CD4-positive, alpha-beta T cell treated with Interferon alpha-2 for 1 hour (primary cell): ENCODE results near the gene MYH8.

Experiments used
- DNase-seq, 2 donors: peaks; one replicate each; pipeline ENCODE4 v3.0.0-alpha.2; 2020 to 2022

MYH8 gene

DNA sequence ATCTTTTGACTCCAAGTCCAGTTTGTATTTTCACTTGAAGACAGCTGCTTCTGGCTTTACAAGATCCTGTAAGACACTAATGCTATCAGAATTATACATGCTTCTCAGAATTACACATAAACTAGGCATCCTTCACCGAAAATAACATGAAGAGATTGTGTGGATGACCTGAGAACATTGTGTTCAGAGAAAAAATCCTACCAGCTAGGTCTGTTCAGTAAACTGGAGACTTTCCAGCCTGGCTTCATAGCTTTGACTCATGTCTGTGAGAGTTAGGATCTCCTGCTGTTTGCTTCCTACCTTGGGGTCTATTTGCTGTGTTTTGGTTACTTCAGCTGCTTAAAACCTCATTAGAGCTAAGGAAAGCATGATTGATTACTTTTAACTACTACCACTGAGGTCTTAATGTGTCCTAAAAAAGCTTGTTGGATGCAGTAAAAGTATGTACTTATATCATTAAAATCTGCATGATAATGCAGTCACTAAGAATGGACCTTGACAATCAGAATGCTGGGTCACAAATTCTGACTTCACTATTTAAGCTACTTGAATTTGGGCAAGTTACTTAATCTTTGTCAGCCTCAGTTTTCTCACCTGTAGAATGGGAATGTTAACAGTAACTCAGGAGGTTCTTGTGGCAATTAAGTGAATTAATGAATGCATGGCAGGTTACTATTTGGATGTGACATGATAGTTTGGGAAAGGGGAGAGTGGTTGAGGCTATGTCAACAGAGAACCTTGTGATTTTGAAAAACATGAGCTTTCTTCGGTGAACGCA is 40.9 kb downstream of the MYH8 start:
- no peak for DNase-seq

DNA sequence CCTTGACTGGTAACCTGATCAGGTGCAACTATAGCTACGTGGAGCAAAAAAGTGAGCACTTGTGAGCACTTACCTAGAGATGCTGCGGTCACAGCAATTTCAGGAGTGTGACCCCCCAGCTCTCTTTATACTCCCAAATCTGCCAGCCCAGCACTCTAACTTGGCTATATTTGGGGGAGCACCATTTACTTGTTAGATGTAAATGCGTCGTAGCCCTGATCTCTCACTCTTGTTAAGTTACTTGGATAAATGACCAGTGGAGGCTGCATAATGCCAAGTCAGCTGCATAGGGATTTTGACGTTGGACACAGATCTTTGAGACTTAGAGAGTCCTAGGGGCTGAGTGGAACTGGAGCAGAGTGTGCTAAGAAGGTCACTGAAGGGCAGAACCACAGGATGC is 48.8 kb downstream of the MYH8 start, which contains the start of gene MYH13:
MYH13 (minus strand) TSS at position 101 of the 400 bp plus-strand sequence. CDS start 8,476 bp downstream, outside the sequence.
- no peak for DNase-seq

DNA sequence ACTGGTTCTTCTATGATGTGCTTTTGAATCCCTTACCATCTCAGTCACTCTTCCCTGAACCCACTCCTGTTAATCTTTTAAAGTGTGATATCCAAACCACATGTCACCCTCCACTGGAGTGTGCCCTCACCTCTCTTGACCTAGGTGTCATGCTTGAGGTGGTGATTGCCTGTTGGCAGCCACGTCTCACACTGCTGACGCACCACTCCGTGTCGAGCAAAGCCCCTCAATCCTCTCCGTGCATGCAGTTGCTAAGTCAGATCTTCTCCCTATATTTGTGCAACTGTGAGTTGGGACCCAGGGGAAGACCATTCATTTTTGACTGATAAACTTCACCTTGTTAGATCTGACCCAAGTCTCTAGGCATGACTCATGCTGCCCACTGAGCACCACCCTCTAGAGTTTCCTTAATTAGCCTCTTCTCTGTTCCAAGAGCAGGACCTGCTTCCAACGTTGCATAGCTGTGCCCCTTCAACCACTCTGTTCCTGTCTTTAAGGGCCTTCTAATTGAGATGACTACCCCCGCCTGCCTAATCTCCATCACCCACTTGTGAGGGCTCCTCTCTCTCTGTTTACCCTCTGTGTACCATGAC is 51.6 kb downstream of the MYH8 start:
- no peak for DNase-seq

DNA sequence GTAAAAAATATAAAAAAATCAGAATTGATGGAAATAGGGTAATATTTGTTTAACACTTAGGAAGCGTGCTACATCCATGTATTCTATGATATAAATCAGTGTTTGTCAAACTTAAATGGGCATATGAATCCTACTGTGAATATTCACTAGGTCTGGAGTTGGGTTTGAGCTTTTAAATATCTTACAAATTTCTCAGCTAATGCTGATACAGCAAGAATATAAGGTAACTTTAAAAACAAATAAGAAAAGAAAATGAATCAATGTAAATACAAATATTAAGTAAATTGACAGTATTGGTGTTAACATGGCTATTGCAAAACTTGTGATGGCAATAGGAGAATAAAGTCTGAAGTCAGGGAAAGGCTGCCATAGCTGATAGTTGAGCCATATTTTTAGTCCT is 52.5 kb downstream of the MYH8 start:
- no peak for DNase-seq

DNA sequence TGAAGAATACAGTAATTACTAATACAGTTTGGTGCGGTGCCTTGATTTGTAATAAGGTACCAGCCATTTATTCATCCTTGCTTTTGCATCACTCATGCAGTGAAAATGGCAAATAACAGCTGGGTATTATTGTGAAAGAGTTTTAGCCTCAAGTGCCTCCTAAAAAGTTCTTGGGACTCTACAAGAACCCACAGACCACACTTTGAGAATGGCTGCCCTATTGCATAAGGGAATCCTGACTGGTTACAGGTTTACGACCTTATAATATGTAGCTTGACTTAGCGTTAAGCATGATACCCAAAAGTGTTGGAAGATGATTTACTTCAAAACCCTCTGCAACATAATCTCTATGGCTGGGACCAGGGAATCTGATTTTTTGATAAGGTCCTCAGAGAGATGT is 53.2 kb downstream of the MYH8 start:
- DNase-seq: no peak

DNA sequence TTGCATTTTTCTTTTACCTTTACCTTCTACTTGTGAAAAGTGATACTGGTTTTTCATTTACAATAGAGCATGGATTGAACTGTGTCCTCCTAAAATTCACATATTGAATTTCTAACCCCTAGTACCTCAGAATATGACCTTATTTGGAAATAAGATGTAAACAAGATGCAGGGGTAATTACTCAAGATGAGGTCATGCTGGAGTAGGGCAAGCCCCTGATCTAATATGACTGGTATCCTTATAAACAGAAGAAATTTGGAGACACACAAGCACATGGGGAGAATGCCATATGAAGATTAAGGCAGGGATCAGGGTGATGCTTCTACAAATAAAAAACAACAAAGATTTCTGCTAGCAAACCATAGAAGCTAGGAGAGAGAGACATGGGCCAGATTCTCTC is 61.2 kb downstream of the MYH8 start:
- no peak for DNase-seq

DNA sequence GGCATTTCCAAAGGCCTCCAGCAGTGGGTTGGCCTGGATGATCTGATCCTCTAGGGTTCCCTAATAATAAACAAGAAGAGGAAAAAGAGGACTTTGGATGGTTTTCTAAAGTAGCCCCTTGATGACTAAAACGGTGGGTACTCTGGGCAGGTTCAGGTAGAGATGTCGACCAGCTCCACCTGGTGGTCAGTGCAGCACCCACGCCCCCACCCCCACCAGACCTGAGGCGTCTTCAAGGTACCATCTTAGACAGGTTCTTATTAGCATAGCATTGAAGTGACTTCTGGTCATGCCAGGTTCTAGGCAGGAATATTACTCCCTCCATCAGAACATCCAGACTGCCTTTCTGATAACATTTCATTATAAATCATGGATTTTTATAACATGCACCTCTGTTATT is 64.0 kb downstream of the MYH8 start:
- peak; percentile 4 to 6 for DNase-seq

DNA sequence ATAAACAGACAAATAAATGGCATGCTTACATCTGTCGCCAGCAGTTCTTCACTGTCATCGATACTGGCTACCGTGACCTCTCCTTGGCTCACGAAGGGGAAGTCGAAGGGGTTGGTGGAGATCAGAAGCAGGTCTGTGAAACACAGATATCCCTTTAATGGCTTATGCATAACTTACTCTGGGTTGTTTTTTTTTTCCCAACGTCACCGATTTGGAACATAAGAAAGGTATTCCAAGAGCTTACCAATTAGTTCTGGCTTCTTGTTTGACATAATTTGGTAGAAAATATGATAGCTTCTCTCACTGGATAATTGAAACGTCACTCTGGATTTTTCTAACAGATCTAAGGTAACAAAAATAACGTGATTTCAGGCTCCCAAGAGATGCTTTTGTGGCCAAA is 67.1 kb downstream of the MYH8 start:
- no peak for DNase-seq

DNA sequence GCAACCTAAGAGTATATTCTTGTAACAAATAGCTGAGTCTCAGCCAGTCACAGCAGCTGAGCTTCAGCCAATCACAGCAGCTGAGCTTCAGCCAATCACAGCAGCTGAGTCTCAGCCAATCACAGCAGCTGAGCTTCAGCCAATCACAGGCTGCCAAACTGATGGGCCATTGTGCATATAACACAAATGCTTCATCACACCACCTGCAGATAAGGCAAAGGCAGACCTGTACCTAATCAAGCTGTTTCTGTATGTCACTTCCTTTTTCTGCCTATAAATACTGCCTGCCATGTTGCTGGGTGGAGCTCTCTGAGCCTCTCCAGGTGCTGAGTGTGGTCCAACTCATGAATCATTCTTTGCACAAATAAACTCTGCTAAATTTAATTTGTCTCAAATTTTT is 68.9 kb downstream of the MYH8 start:
- DNase-seq: no peak

DNA sequence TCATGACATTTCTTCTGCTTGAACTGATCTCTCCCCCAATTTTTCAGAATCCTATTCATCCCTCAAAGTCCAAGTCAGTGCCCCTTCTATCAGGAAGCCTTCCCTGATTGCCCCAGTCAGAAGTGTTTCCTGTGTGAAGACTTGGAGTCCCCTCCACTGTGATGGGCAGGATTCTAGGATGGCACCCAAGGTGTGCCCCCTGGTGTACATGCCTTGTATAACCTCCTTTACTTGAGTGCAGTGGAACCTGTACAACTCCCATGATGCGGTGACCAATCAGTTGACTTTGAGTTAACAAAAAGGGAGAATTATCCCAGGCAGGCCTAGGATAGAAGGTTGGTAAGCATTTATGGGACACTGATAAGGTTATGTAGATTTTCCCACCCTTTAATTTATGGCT is 72.3 kb downstream of the MYH8 start:
- no peak for DNase-seq

DNA sequence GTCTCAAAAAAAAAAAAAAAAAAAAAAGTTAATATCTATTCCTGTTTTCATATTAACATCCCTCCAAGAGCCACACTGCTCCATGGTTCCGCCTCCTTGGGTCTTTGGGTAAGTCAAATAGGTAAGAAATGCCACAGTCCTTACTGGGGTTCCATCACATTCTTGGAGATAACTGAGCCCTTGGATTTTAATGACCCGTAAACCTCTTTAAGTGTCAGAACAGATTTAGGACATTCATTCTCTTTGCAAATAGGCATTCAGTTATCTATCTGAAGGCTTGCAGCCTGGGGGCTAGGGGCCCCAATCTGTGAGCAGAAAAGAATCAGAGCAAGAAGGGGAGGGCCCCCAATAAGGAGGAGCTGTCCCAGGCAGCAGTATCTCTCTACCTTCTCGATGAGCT is 76.9 kb downstream of the MYH8 start:
- DNase-seq: no peak
